HUES6 (cell line): ENCODE results near the gene ZDHHC14.

Experiments
- H3K27ac ChIP-seq: 2 replicates; pipeline ENCODE4 v1.7.0; 2013; ENCODE audit warnings: low read depth, mild to moderate bottlenecking, low read length, inconsistent platforms
- H3K27me3 ChIP-seq: 2 replicates; pipeline ENCODE4 v1.6.1; 2013; ENCODE audit warnings: low read length; ENCODE audit not compliant: control insufficient read depth, insufficient read depth
- H3K36me3 ChIP-seq: 2 replicates; pipeline ENCODE4 v1.6.1; 2013; ENCODE audit warnings: low read length; ENCODE audit not compliant: control insufficient read depth, insufficient read depth
- H3K4me1 ChIP-seq: 2 replicates; pipeline ENCODE4 v1.6.1; 2013; ENCODE audit warnings: low read length; ENCODE audit not compliant: control insufficient read depth, insufficient read depth
- H3K4me3 ChIP-seq: 2 replicates; pipeline ENCODE4 v1.5.1; 2013; ENCODE audit warnings: low read depth, low read length
- H3K9ac ChIP-seq: one replicate; pipeline ENCODE4 v1.6.1; 2013; ENCODE audit warnings: mild to moderate bottlenecking, low read length
- H3K9me3 ChIP-seq: 2 replicates; pipeline ENCODE4 v1.6.1; 2013; ENCODE audit warnings: low read depth, low read length; ENCODE audit not compliant: control insufficient read depth, insufficient read depth

The ZDHHC14 gene

GRCh38 chr6:157493173-157493572 lies 112.2 kb downstream of the ZDHHC14 start:
- Histone ChIP-seq H3K4me3 (no peak overlapping the region), H3K4me1 (peaks cover 7% of the 10 kb centered on the region), H3K27ac (no peak overlapping the region), H3K9ac (no peak overlapping the region), H3K27me3 (no peaks in the 10 kb centered on the region), H3K36me3 (no peaks in the 10 kb centered on the region), H3K9me3 (peaks cover 4% of the 10 kb centered on the region; the same call in 1 of the 2 replicates)

- Histone ChIP-seq H3K27me3 (no peaks in the 10 kb centered on the region), H3K27ac (no peak overlapping the region), H3K4me3 (no peak overlapping the region), H3K9ac (no peak overlapping the region), H3K9me3 (peaks cover 4% of the 10 kb centered on the region; the same call in 1 of the 2 replicates), H3K36me3 (no peaks in the 10 kb centered on the region), H3K4me1 (peaks cover 6% of the 10 kb centered on the region)
Observed at GRCh38 chr6:157493576-157493975, 112.6 kb downstream of the ZDHHC14 start.

GRCh38 chr6:157494132-157494710 lies 113.2 kb downstream of the ZDHHC14 start:
- Histone ChIP-seq H3K9ac (no peak overlapping the region), H3K4me1 (no peaks in the 10 kb centered on the region; the same call in 1 of the 2 replicates), H3K27me3 (no peaks in the 10 kb centered on the region), H3K36me3 (no peaks in the 10 kb centered on the region), H3K9me3 (peaks cover 4% of the 10 kb centered on the region; the same call in 1 of the 2 replicates), H3K27ac (no peak overlapping the region), H3K4me3 (no peak overlapping the region)

- no peaks in the 10 kb centered on the region for H3K4me1 ChIP-seq
- H3K9me3 ChIP-seq, result peaks cover 4% of the 10 kb centered on the region; the same call in 1 of the 2 replicates
- no peaks in the 10 kb centered on the region for H3K36me3 ChIP-seq
- H3K9ac ChIP-seq, result no peak overlapping the region
- no peak overlapping the region for H3K4me3 ChIP-seq
- H3K27ac ChIP-seq, result no peak overlapping the region
- no peaks in the 10 kb centered on the region for H3K27me3 ChIP-seq
Observed at GRCh38 chr6:157496534-157497095, 115.6 kb downstream of the ZDHHC14 start.

GRCh38 chr6:157497579-157497978 lies 116.6 kb downstream of the ZDHHC14 start:
- Histone ChIP-seq H3K4me1 (no peaks in the 10 kb centered on the region), H3K9ac (no peak overlapping the region), H3K36me3 (no peaks in the 10 kb centered on the region), H3K27ac (no peak overlapping the region), H3K27me3 (no peaks in the 10 kb centered on the region), H3K4me3 (no peak overlapping the region), H3K9me3 (peaks cover 4% of the 10 kb centered on the region; the same call in 1 of the 2 replicates)

GRCh38 chr6:157498817-157499216 lies 117.8 kb downstream of the ZDHHC14 start:
- H3K36me3 ChIP-seq, result no peaks in the 10 kb centered on the region
- no peaks in the 10 kb centered on the region for H3K27me3 ChIP-seq
- no peak overlapping the region for H3K27ac ChIP-seq
- H3K9ac ChIP-seq, result no peak overlapping the region
- no peaks in the 10 kb centered on the region for H3K4me1 ChIP-seq
- H3K9me3 ChIP-seq, result peaks cover 8% of the 10 kb centered on the region; the same call in 1 of the 2 replicates
- H3K4me3 ChIP-seq, result no peak overlapping the region

- H3K9ac ChIP-seq, result no peak overlapping the region
- peaks cover 12% of the 10 kb centered on the region; the same call in 1 of the 2 replicates for H3K9me3 ChIP-seq
- no peak overlapping the region for H3K27ac ChIP-seq
- H3K4me3 ChIP-seq, result no peak overlapping the region
- no peaks in the 10 kb centered on the region for H3K36me3 ChIP-seq
- H3K4me1 ChIP-seq, result no peaks in the 10 kb centered on the region
- H3K27me3 ChIP-seq, result no peaks in the 10 kb centered on the region
Observed at GRCh38 chr6:157500022-157500421, 119.0 kb downstream of the ZDHHC14 start.

- Histone ChIP-seq H3K36me3 (no peaks in the 10 kb centered on the region), H3K4me1 (no peaks in the 10 kb centered on the region), H3K27me3 (no peaks in the 10 kb centered on the region), H3K27ac (no peak overlapping the region), H3K4me3 (no peak overlapping the region), H3K9ac (no peak overlapping the region), H3K9me3 (peaks cover 36% of the 10 kb centered on the region)
Observed at GRCh38 chr6:157503018-157503747, 122.2 kb downstream of the ZDHHC14 start.

- Histone ChIP-seq H3K4me1 (0 out of 2 replicates have a peak, but pooled peaks cover 4% of the 10 kb centered on the region), H3K27ac (no peak overlapping the region), H3K4me3 (no peak overlapping the region), H3K36me3 (no peaks in the 10 kb centered on the region), H3K9ac (no peak overlapping the region), H3K27me3 (no peaks in the 10 kb centered on the region), H3K9me3 (peaks cover 36% of the 10 kb centered on the region)
Observed at GRCh38 chr6:157505912-157506491, 125.0 kb downstream of the ZDHHC14 start.

GRCh38 chr6:157510323-157511188 lies 129.6 kb downstream of the ZDHHC14 start:
- H3K27ac ChIP-seq, result no peak overlapping the region
- peaks cover 22% of the 10 kb centered on the region for H3K9me3 ChIP-seq
- H3K27me3 ChIP-seq, result no peaks in the 10 kb centered on the region
- H3K4me3 ChIP-seq, result no peak overlapping the region
- 0 out of 2 replicates have a peak, but pooled peaks cover 4% of the 10 kb centered on the region for H3K4me1 ChIP-seq
- H3K36me3 ChIP-seq, result no peaks in the 10 kb centered on the region
- no peak overlapping the region for H3K9ac ChIP-seq
